Eye (tissue), 1 donor: Measurements from ENCODE around the gene MFNG.
"Not testable (repeated sequence)": the region's sequence is repeated elsewhere in the genome, so short reads cannot be mapped to it uniquely, and the experiment has no call there.

Experiments
- DNase-seq: peaks from one replicate; pipeline ENCODE4 v3.0.0-alpha.2; 2015

The MFNG gene

GRCh38 chr22:37472418-37473006, 13.7 kb downstream of the MFNG start:
- no peak for DNase-seq

GRCh38 chr22:37471727-37472417, 14.3 kb downstream of the MFNG start:
- DNase-seq: no peak

- DNase-seq: no peak
These were observed 16.1 kb downstream of the MFNG start for GRCh38 chr22:37470087-37470445.

- no peak for DNase-seq
These were observed 16.6 kb downstream of the MFNG start for GRCh38 chr22:37469416-37470086.

GRCh38 chr22:37468201-37468695, 17.9 kb downstream of the MFNG start:
- DNase-seq: not testable (repeated sequence)

- DNase-seq: peak; percentile 47
These were observed 18.7 kb downstream of the MFNG start for GRCh38 chr22:37467391-37467955.

- DNase-seq: no peak
These were observed 22.0 kb downstream of the MFNG start for GRCh38 chr22:37464181-37464580.

- DNase-seq: peak; percentile 78
These were observed 23.2 kb downstream of the MFNG start for GRCh38 chr22:37462983-37463382.

- DNase-seq: no peak
These were observed 23.7 kb downstream of the MFNG start for GRCh38 chr22:37462436-37462835.

- DNase-seq: no peak
These were observed 24.2 kb downstream of the MFNG start for GRCh38 chr22:37461961-37462360.

GRCh38 chr22:37460684-37461083, 25.5 kb downstream of the MFNG start:
- DNase-seq: no peak

GRCh38 chr22:37459206-37459605, 27.0 kb downstream of the MFNG start:
- no peak for DNase-seq

GRCh38 chr22:37457093-37457893, 28.9 kb downstream of the MFNG start:
- peak; percentile 87 for DNase-seq

GRCh38 chr22:37456346-37456745, 29.8 kb downstream of the MFNG start:
- DNase-seq: no peak

- DNase-seq: no peak
These were observed 30.3 kb downstream of the MFNG start for GRCh38 chr22:37455896-37456295.

- DNase-seq: no peak
These were observed 31.1 kb downstream of the MFNG start for GRCh38 chr22:37454857-37455686.

- no peak for DNase-seq
These were observed 32.5 kb downstream of the MFNG start for GRCh38 chr22:37453696-37454095.

- DNase-seq: no peak
These were observed 35.0 kb downstream of the MFNG start for GRCh38 chr22:37451218-37451617.

GRCh38 chr22:37449331-37450001, 36.7 kb downstream of the MFNG start:
- DNase-seq: no peak

- no peak for DNase-seq
These were observed 37.6 kb downstream of the MFNG start for GRCh38 chr22:37448516-37449127.

- DNase-seq: no peak
These were observed 40.7 kb downstream of the MFNG start for GRCh38 chr22:37445501-37445900.
